GM12874 (cell line): ENCODE measurements around the gene LPP.

Source experiments
- CTCF ChIP-seq: IDR thresholded peaks from 2 replicates; pipeline ENCODE4 v1.5.1; 2011; ENCODE audit warnings: low read depth, mild to moderate bottlenecking, control low read depth, low read length, moderate library complexity; ENCODE audit not compliant: insufficient read depth

The LPP gene

DNA sequence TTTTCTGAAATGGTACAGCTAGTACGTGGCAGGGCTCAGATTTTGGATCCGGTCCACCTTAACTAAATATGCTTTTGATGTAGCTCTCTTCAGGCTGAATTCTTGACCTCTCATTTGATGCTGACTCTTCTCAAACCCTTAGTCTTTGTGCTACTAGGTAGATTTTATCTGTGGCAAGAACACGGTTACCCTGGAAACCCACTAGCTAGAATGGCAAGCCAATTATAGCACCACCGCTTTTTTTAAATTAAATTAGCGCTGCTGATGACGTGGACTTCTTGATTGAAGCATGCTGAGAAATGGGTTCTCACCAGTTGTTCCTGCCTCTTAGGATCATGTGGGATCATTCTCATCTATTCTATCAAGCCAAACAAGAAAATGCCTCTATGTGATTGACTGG is 421.5 kb downstream of the LPP start:
- no peak for TF ChIP-seq CTCF

- no peak for TF ChIP-seq CTCF
These were observed 423.6 kb downstream of the LPP start for GRCh38 chr3:188577539-188577938.

DNA sequence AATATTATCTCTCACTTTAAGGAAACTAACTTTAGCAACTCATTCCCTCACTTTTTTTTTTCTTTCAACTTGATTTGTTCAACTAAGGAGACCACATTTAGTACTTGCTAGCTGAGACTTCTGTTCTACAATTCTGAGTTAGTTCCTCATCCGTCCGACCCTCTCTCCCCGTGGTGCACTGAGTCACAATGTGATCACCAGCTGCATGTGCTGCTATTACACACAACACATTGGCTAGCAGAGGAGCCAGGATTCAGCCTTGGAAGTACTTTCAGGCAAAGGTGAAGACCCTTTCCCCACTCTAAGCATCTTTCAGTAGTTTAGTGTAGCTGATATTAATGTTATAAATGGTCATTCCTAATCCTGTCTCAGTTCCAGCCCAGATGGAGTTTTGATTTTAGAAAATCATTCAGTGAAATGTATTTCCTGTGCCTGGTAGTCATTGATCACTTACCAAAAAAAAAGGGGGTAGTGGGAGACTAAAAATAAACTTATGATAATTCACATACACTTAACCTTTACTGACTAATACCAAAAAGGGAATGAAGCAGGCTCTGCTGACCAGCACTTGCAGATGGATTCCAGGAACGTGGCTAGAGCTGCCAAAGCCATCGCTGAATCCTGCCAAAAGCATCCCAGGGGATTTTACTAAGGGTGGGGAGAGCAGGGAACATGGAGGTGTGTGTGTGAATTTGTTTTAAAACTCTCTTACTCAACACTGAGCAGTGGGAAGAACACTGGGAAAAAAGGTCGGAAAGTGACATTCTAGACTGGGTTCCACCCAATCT is 424.8 kb downstream of the LPP start:
- no peak for TF ChIP-seq CTCF

DNA sequence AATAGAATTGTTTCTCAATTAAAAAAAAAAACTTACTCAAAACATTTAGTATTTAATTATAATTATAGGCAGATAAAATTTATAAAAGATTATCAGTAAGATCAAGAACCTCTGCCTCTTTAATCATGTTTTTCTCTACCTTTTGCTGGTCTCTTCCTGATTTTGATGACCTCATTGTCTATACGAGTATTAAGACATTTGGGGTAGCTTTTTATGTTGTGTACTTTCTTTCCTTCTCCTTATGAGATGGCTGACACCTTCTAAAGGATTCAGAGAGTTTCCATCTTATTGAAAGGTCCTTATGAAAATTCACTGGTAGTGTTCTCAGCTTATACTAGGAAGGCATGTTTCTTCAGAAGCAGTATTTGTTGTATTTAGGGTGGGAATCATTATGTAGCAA is 426.3 kb downstream of the LPP start:
- TF ChIP-seq CTCF: no peak

GRCh38 chr3:188580659-188581058 is 426.7 kb downstream of the LPP start:
- TF ChIP-seq CTCF: no peak

- no peak for TF ChIP-seq CTCF
These were observed 427.4 kb downstream of the LPP start for GRCh38 chr3:188581365-188581764.

DNA sequence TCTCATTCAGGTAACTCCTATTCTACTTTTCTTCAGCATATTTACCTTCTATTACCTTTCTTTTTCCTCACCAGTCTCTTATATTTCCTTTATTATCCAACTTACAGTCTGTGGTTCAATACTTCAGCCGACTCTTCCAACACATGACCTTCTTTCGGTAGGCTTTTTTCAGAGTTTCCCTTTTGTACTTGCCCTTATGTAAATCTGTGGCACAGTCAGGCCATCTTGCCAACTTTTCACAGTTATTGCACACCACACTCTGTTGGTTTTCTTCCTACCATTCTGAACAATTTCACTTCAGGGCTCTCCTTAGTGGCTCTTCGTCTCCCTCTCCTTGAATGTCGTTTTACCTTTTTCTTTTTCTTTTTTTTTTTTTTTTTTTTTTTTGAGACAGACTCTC is 427.8 kb downstream of the LPP start:
- no peak for TF ChIP-seq CTCF
